Suprapubic skin (tissue), 4 donors: ENCODE results near the gene MYO7A. TPM values are rescaled to one million over a fixed set of nuclear protein-coding genes. Genes with fewer than 3 reads are reported as not detected.
A peak's percentile ranks its signal among the peaks of the same experiment; 100 is the strongest.

ENCODE experiments used
- DNase-seq, 2 donors: peaks; one replicate each; pipeline ENCODE4 v3.0.0-alpha.2; 2019; ENCODE audit warnings: low spot score in 2 of 2
- H3K27ac ChIP-seq: fragments of 200-600 bp; sonication (generic); one replicate; pipeline ENCODE4 v1.5.1; 2019
- H3K27me3 ChIP-seq: fragments of 200-600 bp; sonication (generic); one replicate; pipeline ENCODE4 v1.5.1; 2019
- H3K36me3 ChIP-seq: fragments of 200-600 bp; sonication (generic); one replicate; pipeline ENCODE4 v1.5.1; 2019
- H3K4me1 ChIP-seq: fragments of 200-600 bp; sonication (generic); one replicate; pipeline ENCODE4 v1.5.1; 2019
- H3K4me3 ChIP-seq: fragments of 200-600 bp; sonication (generic); one replicate; pipeline ENCODE4 v1.5.1; 2019; ENCODE audit warnings: mild to moderate bottlenecking
- H3K9me3 ChIP-seq: fragments of 200-600 bp; sonication (generic); one replicate; pipeline ENCODE4 v1.5.1; 2019
- EP300 ChIP-seq: sonication (generic); formaldehyde crosslinking; IDR thresholded peaks from one replicate; pipeline ENCODE4 v1.6.1; 2017; ENCODE audit warnings: antibody characterized with exemption
- POLR2A ChIP-seq, 2 donors: fragments of 450-650 bp; IDR thresholded peaks; one replicate each; pipeline ENCODE4 v1.6.1; 2017; ENCODE audit warnings: antibody characterized with exemption in 2 of 2, mild to moderate bottlenecking in 2 of 2, moderate library complexity in 2 of 2
- POLR2AphosphoS5 ChIP-seq, 3 donors: sonication (generic); formaldehyde crosslinking; IDR thresholded peaks; one replicate each; pipeline ENCODE4 v1.6.1; 2017; ENCODE audit warnings: antibody characterized with exemption in 3 of 3
- WGBS: methylation state at CpG from one replicate; pipeline ENCODE4 v1.1.5; 2018; 5-methylcytosine and 5-hydroxymethylcytosine counted together
- total RNA-seq, 4 donors: library from RNA; depleted of rRNA; stranded (reverse); fragments of >200 nt; gene quantifications; one replicate each; pipeline ENCODE4 v1.1.0, GENCODE V29; 2016
- TF ChIP-seq, protein P1 (sequence below), 2 donors: fragments of 200-600 bp in 1 of 2; fragments of 450-650 bp in 1 of 2; sonication (generic) in 1 of 2; IDR thresholded peaks; one replicate each; pipeline ENCODE4 v1.5.1; 2016 to 2019; ENCODE audit warnings: antibody characterized with exemption in 2 of 2, mild to moderate bottlenecking in 1 of 2, moderate library complexity in 1 of 2

The MYO7A gene
- total RNA-seq, 4 donors from 2014 or later = 0.34 to 2.4 (median 2.0) TPM

GRCh38 chr11:77089004-77089545 is 39.0 kb upstream of the MYO7A start:
- Histone ChIP-seq H3K9me3 (no peaks in the 10 kb centered on the region), H3K4me3 (no peak overlapping the region), H3K36me3 (no peaks in the 10 kb centered on the region), H3K27ac (no peak overlapping the region), H3K27me3 (no peaks in the 10 kb centered on the region), H3K4me1 (peaks cover 25% of the 10 kb centered on the region)
- peak in 1 of 2 donors; percentile 49 for DNase-seq
- no peak for TF ChIP-seq POLR2AphosphoS5 (IDR thresholded peaks at IDR 0.05)
- TF ChIP-seq POLR2A (IDR thresholded peaks at IDR 0.05) = no peak
- TF ChIP-seq, protein P1, sequence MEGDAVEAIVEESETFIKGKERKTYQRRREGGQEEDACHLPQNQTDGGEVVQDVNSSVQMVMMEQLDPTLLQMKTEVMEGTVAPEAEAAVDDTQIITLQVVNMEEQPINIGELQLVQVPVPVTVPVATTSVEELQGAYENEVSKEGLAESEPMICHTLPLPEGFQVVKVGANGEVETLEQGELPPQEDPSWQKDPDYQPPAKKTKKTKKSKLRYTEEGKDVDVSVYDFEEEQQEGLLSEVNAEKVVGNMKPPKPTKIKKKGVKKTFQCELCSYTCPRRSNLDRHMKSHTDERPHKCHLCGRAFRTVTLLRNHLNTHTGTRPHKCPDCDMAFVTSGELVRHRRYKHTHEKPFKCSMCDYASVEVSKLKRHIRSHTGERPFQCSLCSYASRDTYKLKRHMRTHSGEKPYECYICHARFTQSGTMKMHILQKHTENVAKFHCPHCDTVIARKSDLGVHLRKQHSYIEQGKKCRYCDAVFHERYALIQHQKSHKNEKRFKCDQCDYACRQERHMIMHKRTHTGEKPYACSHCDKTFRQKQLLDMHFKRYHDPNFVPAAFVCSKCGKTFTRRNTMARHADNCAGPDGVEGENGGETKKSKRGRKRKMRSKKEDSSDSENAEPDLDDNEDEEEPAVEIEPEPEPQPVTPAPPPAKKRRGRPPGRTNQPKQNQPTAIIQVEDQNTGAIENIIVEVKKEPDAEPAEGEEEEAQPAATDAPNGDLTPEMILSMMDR (IDR thresholded peaks at IDR 0.05) = no peak
- no peak for TF ChIP-seq EP300
- 80% methylated on average over 3 of the region's 3 CpGs for WGBS

DNA sequence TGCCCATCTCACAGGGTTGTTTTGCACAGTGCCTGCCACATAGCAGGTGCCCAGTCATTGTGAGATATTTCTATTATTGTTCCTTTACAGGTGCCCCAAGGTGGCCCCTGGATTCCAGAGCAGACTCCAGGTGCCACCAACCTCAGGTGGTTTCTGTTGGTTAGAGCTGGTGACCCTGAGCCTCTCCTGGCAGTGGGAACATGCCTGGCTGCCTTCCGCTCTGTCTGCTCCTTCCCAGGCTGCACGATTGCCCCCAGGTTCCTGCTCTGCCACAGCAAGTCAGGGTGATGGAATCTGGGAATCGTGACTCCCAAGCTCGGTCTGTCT is 38.0 kb upstream of the MYO7A start:
- Histone ChIP-seq H3K9me3 (no peaks in the 10 kb centered on the region), H3K36me3 (no peaks in the 10 kb centered on the region), H3K4me3 (no peak overlapping the region), H3K27ac (no peak overlapping the region), H3K4me1 (peaks cover 25% of the 10 kb centered on the region), H3K27me3 (no peaks in the 10 kb centered on the region)
- WGBS = no CpG with 5 or more reads among the region's 4 CpGs
- no peak for TF ChIP-seq POLR2AphosphoS5 (IDR thresholded peaks at IDR 0.05)
- TF ChIP-seq, protein P1 (IDR thresholded peaks at IDR 0.05) = no peak
- no peak for TF ChIP-seq POLR2A (IDR thresholded peaks at IDR 0.05)
- no peak for TF ChIP-seq EP300
- DNase-seq = peak in 1 of 2 donors; percentile 44

DNA sequence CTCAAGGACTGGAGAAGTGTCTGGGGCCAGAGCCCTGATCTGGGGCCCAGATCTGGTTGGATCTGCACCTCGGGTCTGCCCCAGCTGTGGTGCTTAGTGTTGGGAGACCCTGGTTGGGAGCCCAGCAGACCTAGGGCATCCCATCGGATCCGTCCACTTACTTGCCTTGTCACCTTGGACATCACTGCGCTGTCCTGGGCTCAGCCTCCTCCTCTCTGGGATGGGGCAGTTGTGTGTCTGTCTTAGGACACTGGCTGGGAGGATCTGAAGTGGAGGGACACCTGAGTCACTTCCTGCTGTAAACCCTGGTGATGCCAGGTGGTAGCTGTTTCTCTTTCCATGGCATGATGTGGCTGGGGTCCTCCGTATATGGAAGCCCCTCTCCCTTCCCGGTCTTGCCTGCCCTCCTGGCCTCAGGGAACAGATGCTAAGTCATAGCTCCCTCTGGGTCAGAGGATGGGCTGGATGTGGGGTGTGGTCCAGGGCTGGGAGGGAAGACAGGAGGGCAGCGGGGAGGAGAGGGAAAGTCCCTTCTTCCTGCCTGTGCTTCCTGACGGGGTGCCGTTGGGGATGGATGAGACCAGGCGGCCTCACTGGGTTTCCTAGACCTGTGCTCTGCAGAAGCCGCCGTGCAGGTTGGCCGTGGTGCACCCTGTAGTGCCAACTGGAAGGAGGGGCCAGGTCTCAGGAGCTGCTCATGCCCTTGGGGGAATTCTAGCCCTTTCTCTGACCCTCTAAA is 37.5 kb upstream of the MYO7A start:
- DNase-seq = peak in 1 of 2 donors; percentile 57
- no peaks in the 10 kb centered on the region for H3K9me3 ChIP-seq
- no peaks in the 10 kb centered on the region for H3K36me3 ChIP-seq
- H3K4me3 ChIP-seq = no peak overlapping the region
- H3K27me3 ChIP-seq = no peaks in the 10 kb centered on the region
- no peak overlapping the region for H3K27ac ChIP-seq
- WGBS = 51% methylated on average over 10 of the region's 13 CpGs
- TF ChIP-seq EP300 (no peak), POLR2AphosphoS5 (IDR thresholded peaks at IDR 0.05) (no peak), POLR2A (IDR thresholded peaks at IDR 0.05) (no peak)
- TF ChIP-seq, protein P1 (IDR thresholded peaks at IDR 0.05) = no peak
- peaks cover 25% of the 10 kb centered on the region for H3K4me1 ChIP-seq

DNA sequence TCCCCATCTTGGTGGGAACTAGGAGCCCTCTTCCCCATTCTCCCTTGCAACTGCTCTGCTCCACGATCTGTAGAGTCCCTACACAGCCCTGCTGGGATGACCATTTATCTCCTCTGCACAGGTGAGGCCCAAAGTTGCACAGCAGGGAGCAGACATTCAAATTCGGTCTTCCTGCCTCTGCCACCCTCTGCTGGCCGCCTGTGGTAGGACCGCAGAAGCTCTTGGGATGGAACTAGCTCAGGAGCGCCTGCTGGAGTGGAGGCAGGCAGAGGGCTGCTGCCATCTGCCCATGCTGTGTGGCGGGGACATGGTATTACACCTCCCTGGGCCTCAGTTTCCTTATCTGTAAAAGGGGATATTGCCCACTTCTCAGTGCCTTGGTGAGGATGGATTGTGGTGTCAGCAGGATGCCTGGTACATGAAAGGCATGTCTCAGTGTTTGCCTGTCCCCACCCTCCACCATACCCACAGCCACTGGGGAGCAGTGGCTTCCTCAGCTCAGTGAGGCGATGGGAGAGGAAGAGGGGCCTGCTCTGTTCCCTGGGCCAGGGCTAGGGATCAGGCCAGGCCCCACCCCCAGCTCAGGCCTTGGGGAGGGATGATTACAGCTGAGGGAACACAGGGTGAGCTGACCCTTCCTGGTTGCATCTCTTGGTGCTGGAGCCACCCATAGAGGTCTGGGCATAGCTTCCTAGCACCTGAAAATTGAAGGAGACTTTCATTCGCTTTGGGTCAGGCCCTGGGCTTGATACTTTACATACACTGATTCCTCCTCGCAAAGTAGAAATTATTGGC is 36.7 kb upstream of the MYO7A start:
- Histone ChIP-seq H3K36me3 (no peaks in the 10 kb centered on the region), H3K9me3 (no peaks in the 10 kb centered on the region), H3K27ac (no peak overlapping the region), H3K4me1 (peaks cover 23% of the 10 kb centered on the region), H3K4me3 (no peak overlapping the region), H3K27me3 (no peaks in the 10 kb centered on the region)
- DNase-seq = peak in 1 of 2 donors; percentile 81
- WGBS = 33% methylated on average over 8 of the region's 9 CpGs
- TF ChIP-seq POLR2AphosphoS5 (IDR thresholded peaks at IDR 0.05) (no peak), EP300 (no peak), POLR2A (IDR thresholded peaks at IDR 0.05) (no peak)
- TF ChIP-seq, protein P1 (IDR thresholded peaks at IDR 0.05) = peak; percentile 88 to 89

GRCh38 chr11:77092382-77092781 is 35.7 kb upstream of the MYO7A start:
- H3K4me1 ChIP-seq = peaks cover 19% of the 10 kb centered on the region
- H3K27ac ChIP-seq = no peak overlapping the region

More at GRCh38 chr11:77092382-77092781, 35.7 kb upstream of the MYO7A start:
- peak in 1 of 2 donors; percentile 30 for DNase-seq
- Histone ChIP-seq H3K9me3 (no peaks in the 10 kb centered on the region), H3K27me3 (no peaks in the 10 kb centered on the region), H3K36me3 (no peaks in the 10 kb centered on the region), H3K4me3 (no peak overlapping the region)
- WGBS = 76% methylated on average over 7 of the region's 7 CpGs
- TF ChIP-seq POLR2AphosphoS5 (IDR thresholded peaks at IDR 0.05) (no peak), EP300 (no peak), POLR2A (IDR thresholded peaks at IDR 0.05) (no peak)
- TF ChIP-seq, protein P1 (IDR thresholded peaks at IDR 0.05) = no peak
